ENCODE data around the gene ACSL6.

The ACSL6 gene

GRCh38 chr5:131986161-131986912 lies 25.1 kb downstream of the ACSL6 start:
- H3K4me3 ChIP-seq (ENCODE audit: low read depth, low read length): no peak overlapping the region
- TF ChIP-seq CTCF (IDR thresholded peaks at IDR 0.05; ENCODE audit: control insufficient read depth, extremely low read depth, insufficient read depth): no peak

GRCh38 chr5:131984956-131985665 lies 26.3 kb downstream of the ACSL6 start:
- no peak overlapping the region for H3K4me3 ChIP-seq (ENCODE audit: low read depth, low read length)
- no peak for TF ChIP-seq CTCF (IDR thresholded peaks at IDR 0.05; ENCODE audit: control insufficient read depth, extremely low read depth, insufficient read depth)
- no peak for DNase-seq (ENCODE audit: low read depth)

More at GRCh38 chr5:131986161-131986912, 25.1 kb downstream of the ACSL6 start:
- no peak for DNase-seq (ENCODE audit: low read depth)

- DNase-seq (ENCODE audit: low read depth): no peak
- TF ChIP-seq CTCF (IDR thresholded peaks at IDR 0.05; ENCODE audit: control insufficient read depth, extremely low read depth, insufficient read depth): no peak
- H3K4me3 ChIP-seq (ENCODE audit: low read depth, low read length): no peak overlapping the region
These were observed 28.1 kb downstream of the ACSL6 start for GRCh38 chr5:131983244-131983771.

GRCh38 chr5:131981516-131981915 lies 29.9 kb downstream of the ACSL6 start:
- no peak overlapping the region for H3K4me3 ChIP-seq (ENCODE audit: low read depth, low read length)
- peak; percentile 3 for DNase-seq (ENCODE audit: low read depth)
- TF ChIP-seq CTCF (IDR thresholded peaks at IDR 0.05; ENCODE audit: control insufficient read depth, extremely low read depth, insufficient read depth): no peak

GRCh38 chr5:131980696-131981095 lies 30.8 kb downstream of the ACSL6 start:
- no peak overlapping the region for H3K4me3 ChIP-seq (ENCODE audit: low read depth, low read length)
- no peak for DNase-seq (ENCODE audit: low read depth)
- TF ChIP-seq CTCF (IDR thresholded peaks at IDR 0.05; ENCODE audit: control insufficient read depth, extremely low read depth, insufficient read depth): no peak

GRCh38 chr5:131979816-131980215 lies 31.6 kb downstream of the ACSL6 start:
- no peak for TF ChIP-seq CTCF (IDR thresholded peaks at IDR 0.05; ENCODE audit: control insufficient read depth, extremely low read depth, insufficient read depth)
- H3K4me3 ChIP-seq (ENCODE audit: low read depth, low read length): no peak overlapping the region
- DNase-seq (ENCODE audit: low read depth): no peak

All from LNCaP clone FGC (cell line).